WERI-Rb-1 (cell line): ENCODE data around the gene UBE2O.

Source experiments
- DNase-seq: peaks from one replicate; pipeline ENCODE4 v3.0.0-alpha.2; 2020
- H3K27ac ChIP-seq: fragments of 250-450 bp; sonication (Bioruptor Pico); 2 replicates; pipeline ENCODE4 v1.5.1; 2020; ENCODE audit warnings: mild to moderate bottlenecking, moderate library complexity
- H3K27me3 ChIP-seq: fragments of 250-450 bp; sonication (Bioruptor Pico); 2 replicates; pipeline ENCODE4 v1.5.1; 2021; ENCODE audit warnings: mild to moderate bottlenecking, low read depth, moderate library complexity; ENCODE audit not compliant: insufficient read depth, severe bottlenecking
- H3K36me3 ChIP-seq: fragments of 250-450 bp; sonication (Bioruptor Pico); 2 replicates; pipeline ENCODE4 v1.5.1; 2020; ENCODE audit warnings: mild to moderate bottlenecking, moderate library complexity
- H3K4me3 ChIP-seq: 2 replicates; pipeline ENCODE4 v1.5.1; 2011; ENCODE audit warnings: low read depth, mild to moderate bottlenecking, control low read depth, low read length
- H3K9me3 ChIP-seq: fragments of 250-450 bp; sonication (Bioruptor Pico); 2 replicates; pipeline ENCODE4 v1.5.1; 2021; ENCODE audit warnings: mild to moderate bottlenecking, moderate library complexity; ENCODE audit not compliant: severe bottlenecking
- CTCF ChIP-seq: IDR thresholded peaks from 2 replicates; pipeline ENCODE4 v1.5.1; 2011; ENCODE audit warnings: low read depth, mild to moderate bottlenecking, control low read depth, inconsistent platforms, low read length

UBE2O gene

GRCh38 chr17:76359375-76359774 is 93.6 kb downstream of the UBE2O start:
- Histone ChIP-seq H3K4me3 (no peak overlapping the region), H3K9me3 (no peaks in the 10 kb centered on the region), H3K27ac (no peak overlapping the region), H3K27me3 (no peaks in the 10 kb centered on the region), H3K36me3 (no peaks in the 10 kb centered on the region)
- no peak for TF ChIP-seq CTCF
- no peak for DNase-seq

GRCh38 chr17:76357597-76358158 is 95.3 kb downstream of the UBE2O start:
- no peak overlapping the region for H3K27ac ChIP-seq
- H3K4me3 ChIP-seq: no peak overlapping the region
- no peak for TF ChIP-seq CTCF
- H3K9me3 ChIP-seq: no peaks in the 10 kb centered on the region
- H3K36me3 ChIP-seq: peaks cover 6% of the 10 kb centered on the region; the same call in 1 of the 2 replicates
- DNase-seq: no peak
- H3K27me3 ChIP-seq: no peaks in the 10 kb centered on the region

- H3K4me3 ChIP-seq: no peak overlapping the region
- no peak overlapping the region for H3K27ac ChIP-seq
- no peaks in the 10 kb centered on the region for H3K9me3 ChIP-seq
- DNase-seq: no peak
- no peaks in the 10 kb centered on the region for H3K27me3 ChIP-seq
- TF ChIP-seq CTCF: no peak
- H3K36me3 ChIP-seq: peaks cover 6% of the 10 kb centered on the region
These were observed 96.0 kb downstream of the UBE2O start for GRCh38 chr17:76356803-76357456.

GRCh38 chr17:76354747-76355310 is 98.1 kb downstream of the UBE2O start:
- no peak overlapping the region for H3K4me3 ChIP-seq
- H3K27me3 ChIP-seq: no peaks in the 10 kb centered on the region
- TF ChIP-seq CTCF: no peak
- no peaks in the 10 kb centered on the region for H3K9me3 ChIP-seq
- peaks cover 21% of the 10 kb centered on the region for H3K36me3 ChIP-seq
- no peak for DNase-seq
- H3K27ac ChIP-seq: no peak overlapping the region

GRCh38 chr17:76354317-76354729 is 98.6 kb downstream of the UBE2O start:
- peak overlapping the region; percentile 100 for H3K27ac ChIP-seq
- DNase-seq: no peak
- H3K36me3 ChIP-seq: peaks cover 25% of the 10 kb centered on the region
- no peaks in the 10 kb centered on the region for H3K9me3 ChIP-seq
- TF ChIP-seq CTCF: no peak
- H3K4me3 ChIP-seq: peak overlapping the region; percentile 90
- H3K27me3 ChIP-seq: no peaks in the 10 kb centered on the region
